ENCODE measurements around the gene ELANE.
A peak's percentile ranks its signal among the peaks of the same experiment; 100 is the strongest.
"Not testable (repeated sequence)": the region's sequence is repeated elsewhere in the genome, so short reads cannot be mapped to it uniquely, and the experiment has no call there.

Gene ELANE

DNA sequence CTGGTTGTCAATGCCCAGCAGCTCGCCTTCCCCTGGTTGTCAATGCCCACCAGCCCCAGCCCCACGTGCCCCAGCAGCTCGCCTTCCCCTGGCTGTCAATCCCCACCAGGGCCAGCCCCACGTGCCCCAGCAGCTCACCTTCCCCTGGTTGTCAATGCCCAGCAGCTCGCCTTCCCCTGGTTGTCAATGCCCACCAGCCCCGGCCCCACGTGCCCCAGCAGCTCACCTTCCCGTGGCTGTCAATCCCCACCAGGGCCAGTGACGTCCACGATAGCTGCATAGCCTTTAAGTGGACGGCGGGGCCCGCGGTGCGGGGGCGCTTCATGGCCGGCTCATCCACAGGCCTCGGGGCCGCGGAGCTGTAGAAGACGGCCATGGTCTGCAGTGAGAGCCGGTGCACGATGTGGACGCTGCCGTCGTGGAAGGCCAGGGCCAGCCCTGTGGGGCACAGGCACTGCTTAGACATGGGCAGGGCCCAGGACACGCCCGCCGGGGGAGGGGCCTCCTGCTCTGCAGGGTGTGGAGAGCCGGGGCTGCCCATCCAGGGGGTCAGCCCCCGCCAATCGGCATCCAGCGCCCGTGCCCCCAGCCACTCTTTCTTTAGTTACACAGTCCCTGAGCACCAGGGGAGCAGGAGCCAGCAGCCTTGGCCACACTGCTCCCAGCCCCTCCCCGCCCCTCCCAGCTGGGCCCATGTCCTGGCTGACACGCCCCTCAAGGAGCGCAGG lies 27.8 kb downstream of the ELANE start:
- no peak for DNase-seq (ENCODE audit: low read depth)

DNA sequence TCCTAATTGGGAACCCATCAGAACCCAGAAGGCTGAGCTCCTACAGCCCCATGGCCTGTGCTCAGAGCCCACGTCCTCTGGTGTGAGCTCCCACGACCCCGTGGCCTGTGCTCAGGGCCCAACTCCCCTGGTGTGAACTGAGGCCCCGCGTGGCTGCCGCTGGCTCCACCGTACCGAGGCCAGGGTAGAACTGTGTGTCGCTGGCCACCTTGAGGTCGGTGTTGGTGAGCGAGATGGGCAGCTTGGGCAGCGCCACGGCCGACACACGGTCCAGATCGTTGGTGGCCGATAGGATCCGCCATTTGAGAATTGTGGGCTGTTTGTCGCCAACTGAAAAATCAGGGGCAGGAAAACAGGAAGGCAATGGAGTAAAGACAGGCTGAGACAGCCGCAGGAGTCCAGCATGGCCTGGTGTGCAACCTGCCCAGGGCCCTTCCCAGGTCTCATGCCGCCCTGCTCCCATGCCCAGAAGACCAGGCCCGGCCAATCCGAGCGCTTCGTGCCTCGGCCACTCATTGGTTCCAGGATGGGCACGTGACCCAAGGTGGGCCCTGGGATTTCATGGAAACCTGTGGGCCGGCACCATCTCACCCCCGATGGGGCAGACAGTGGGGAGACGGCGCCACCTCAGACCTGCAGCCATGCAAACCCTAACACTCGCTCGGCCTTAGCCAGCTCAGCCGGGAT lies 29.4 kb downstream of the ELANE start:
- no peak for DNase-seq (ENCODE audit: low read depth)

DNA sequence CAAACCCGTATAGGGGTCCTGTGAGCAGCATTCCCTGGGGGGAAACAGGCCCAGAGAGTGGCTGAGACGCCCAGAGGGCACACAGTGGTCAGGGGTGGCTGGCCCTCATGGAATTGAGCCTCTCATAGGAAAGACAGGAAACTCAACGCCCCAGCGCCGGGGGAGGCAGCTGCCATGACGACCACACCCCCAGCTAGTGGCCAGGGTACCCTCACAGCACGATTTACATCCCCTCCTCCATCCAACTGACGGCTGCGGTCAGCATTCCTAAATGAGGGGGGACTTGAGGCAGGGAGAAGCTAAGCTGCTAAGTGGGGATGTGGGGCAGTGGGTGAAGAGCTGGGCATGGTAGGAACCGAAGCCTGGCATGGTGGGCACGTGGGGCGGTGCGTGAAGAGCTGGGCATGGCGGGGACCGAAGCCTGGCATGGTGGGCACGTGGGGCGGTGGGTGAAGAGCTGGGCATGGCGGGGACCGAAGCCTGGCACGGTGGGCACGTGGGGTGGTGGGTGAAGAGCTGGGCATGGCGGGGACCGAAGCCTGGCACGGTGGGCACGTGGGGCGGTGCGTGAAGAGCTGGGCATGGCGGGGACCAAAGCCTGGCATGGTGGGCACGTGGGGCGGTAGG lies 30.9 kb downstream of the ELANE start:
- no peak for DNase-seq (ENCODE audit: low read depth)

DNA sequence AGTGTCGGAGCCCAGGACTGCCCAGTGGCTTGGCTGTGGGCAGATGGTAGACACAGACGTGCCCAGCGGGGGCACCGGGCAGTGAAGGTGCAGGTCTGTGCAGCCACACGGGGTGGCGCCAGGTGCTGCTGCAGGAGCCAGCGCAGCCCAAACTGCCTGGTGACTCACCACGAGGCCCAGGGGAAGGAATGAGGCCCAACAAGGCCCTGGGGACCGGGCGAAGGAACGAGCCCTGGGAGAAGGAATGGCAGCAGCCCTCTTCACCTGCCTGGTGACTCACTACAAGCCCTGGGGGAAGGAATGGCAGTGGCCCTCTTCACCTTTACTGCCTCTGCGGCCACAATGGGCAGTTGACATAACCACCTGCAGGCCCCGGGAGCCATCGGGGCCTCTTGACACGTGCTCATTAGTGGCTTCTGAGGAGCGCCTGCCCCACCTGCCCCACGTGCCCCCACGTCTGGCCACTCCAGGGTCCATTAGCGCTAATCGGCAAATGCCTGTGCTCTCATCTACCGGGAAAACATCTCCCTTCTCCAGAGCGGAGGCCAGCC lies 31.6 kb downstream of the ELANE start:
- DNase-seq (ENCODE audit: low read depth): no peak

DNA sequence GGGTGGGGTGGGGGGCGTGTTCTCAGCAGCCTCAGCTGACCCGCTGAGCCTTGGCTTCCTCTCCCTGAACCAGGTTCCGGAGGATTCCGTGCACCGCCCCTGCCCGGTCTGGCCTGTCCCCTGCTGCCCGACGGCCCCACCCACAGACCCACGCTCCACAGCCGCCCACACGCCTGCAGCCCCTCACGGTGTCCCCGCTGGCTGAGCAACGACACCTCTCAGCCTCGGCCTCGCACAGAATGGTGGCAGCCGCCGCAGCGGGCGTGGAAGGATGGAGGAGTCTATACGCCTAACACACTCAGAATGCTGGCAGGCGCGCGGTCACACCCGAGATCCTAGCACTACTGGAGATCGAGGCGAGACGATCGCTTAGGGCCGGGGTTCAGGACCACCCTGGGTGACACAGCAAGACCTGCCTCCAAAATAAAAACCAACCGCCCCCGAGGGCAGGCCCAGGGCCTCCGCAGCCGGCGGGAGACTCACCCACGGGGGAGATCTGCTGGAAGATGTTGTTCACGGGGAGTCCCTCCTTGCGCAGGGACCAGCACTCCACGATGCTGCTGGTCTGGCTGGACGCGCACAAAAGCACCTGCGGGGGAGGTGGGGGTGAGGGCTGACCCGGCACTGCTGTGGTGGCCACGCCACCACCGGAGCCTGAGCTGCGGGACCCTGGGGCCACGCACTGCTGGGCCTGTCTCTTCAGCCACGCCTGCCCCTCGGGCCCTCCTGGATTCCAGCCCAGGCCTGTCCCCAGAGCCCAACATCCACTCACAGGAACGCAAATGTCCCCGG lies 32.5 kb downstream of the ELANE start:
- DNase-seq (ENCODE audit: low read depth): no peak

DNA sequence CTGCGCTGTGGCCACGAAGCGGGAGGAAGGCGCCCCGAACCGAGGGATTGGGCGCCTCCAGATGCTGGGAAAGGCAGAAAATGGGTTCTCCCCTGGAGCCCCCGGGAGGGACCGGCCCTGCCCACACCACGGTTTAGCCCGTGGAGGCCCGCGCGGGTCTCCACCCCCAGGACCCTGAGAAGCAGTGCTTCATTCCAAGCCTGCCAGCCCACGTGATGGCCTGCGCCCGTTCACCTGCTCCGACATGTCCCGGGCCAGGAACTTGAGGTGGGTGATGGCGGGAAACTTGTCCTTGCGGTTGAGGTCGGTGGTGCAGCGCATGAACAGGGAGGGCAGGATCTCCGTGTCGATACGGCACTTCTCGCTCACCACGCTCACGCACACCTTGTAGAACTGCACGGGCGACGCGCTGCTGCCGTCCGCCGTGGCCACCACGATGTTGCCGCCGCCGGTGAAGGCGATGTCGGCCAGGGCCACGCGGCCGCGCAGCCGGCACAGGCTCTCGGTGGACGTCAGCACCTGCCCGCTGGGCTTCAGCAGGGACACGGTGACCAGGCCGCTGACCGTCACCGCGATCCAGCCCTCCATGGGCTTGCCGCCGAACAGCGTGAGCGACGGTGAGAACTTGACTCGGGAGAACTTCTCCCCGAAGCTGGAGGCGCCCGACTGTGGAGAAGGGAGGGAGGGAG lies 33.6 kb downstream of the ELANE start:
- no peak for DNase-seq (ENCODE audit: low read depth)

DNA sequence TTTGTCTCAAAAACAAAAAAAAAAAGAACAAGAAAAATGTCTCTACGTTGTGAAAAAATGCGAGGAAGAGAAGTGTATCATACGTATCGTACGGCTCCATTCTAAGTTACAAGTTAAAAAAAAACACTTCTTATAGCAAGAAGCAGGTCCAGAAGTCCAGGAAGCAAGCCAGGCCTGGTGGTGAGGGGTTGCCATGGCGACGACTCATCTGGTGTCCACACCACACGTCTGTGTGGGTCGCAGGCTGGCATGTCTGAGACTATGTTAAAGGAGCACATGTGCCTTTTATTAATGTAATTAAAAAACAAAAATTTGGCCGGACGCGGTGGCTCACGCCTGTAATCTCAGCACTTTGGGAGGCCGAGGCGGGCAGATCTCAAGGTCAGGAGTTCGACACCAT lies 35.0 kb downstream of the ELANE start:
- no peak for DNase-seq (ENCODE audit: low read depth)

DNA sequence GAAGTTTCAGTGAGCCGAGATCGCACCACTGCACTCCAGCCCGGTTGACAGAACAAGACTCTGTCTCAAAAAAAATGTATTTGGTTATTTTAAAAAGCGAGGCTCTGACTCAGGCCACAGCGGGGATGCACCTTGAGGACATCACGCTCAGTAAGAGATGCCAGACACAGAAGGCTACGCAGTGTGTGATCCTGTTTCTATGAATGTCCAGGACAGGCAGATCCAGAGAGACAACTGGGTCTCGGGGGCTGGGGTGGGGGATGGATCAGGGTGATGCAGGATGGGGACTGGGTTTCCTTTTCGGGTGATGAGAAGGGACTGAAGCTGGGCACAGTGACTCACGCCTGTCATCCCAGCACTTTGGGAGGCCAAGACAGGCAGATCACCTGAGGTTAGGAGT lies 35.5 kb downstream of the ELANE start:
- no peak for DNase-seq (ENCODE audit: low read depth)

DNA sequence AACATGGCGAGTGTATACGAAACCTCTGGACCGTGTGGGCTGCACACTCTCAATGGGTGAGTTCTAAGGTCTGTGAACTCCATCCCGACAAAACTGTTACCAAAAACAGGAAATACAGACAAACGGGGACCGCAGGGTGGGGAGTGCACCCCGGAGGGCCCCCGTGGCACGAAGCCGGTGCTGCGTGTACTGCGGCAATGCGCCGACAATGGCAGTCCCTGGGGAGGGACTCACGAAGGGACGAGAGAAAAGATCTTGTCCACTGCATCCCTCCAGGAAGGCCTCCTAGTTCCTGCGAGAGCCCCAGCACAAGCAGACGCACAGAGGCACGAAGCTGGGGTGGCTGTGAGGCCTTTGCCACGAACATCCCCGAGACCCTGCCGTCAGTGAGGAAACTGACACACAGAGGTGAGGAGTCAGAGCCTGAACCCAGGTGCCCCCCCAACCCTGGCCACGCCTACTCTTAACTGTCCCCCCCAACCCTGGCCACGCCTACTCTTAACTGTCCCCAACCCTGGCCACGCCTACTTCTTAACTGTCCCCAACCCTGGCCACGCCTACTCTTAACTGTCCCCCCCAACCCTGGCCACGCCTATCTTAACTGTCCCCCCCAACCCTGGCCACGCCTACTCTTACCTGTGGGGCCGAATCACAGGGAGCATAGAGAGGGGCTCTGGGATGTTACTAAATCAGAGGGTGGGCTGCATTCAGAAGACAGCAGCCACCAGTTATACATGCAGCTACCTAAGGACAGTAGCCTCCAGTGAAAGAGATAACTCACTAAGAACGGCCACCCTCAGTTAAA lies 36.7 kb downstream of the ELANE start:
- DNase-seq (ENCODE audit: low read depth): no peak

DNA sequence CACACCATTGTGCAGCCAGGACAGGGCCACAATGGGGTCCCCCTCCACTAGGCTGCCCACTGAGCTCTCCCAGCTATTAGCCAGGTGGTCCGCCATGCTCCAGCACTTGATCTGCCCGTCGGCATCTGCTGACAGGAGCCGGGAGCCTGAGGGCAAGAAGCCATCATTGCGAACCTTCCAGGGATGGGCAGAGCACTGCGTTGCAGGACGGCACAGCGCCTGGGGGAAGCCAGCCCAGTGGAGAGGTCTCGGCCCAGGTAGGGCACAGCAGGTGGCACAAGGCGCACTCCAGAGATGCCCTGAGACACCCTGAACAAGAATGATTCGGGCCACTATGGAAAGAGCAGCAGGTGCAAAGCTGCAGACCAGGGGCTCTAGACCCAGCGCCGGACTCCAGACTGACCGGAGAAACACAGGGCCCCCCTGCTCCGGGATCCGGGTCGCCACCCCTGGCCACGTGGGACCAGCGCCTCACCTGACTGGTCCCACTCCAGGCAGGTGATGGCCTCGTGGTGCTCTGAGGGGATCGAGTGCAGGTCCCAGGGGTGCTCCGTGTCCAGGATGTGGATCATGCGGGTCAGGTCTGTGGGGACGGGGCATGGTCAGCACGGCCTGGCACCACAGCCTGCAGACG lies 37.7 kb downstream of the ELANE start:
- no peak for DNase-seq (ENCODE audit: low read depth)

DNA sequence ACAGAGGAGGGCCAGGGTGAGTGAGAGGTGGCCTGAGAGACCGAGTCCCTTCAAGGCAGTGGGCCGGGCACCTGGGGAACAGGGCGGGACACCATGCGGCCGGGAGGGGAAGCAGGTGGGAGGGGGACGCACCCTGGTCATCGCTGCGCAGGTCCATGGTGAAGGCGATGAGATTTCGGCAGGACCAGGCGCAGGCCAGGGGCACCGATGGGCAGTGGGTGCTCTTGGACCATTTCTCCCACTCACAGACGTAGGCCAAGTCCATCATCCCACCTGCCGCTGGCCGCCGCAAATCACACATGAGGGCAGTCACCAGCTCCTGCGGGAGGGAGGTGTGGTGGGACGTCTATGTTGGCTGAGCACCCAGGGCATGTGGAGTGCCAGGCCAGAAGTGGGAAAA lies 38.7 kb downstream of the ELANE start:
- DNase-seq (ENCODE audit: low read depth): no peak

DNA sequence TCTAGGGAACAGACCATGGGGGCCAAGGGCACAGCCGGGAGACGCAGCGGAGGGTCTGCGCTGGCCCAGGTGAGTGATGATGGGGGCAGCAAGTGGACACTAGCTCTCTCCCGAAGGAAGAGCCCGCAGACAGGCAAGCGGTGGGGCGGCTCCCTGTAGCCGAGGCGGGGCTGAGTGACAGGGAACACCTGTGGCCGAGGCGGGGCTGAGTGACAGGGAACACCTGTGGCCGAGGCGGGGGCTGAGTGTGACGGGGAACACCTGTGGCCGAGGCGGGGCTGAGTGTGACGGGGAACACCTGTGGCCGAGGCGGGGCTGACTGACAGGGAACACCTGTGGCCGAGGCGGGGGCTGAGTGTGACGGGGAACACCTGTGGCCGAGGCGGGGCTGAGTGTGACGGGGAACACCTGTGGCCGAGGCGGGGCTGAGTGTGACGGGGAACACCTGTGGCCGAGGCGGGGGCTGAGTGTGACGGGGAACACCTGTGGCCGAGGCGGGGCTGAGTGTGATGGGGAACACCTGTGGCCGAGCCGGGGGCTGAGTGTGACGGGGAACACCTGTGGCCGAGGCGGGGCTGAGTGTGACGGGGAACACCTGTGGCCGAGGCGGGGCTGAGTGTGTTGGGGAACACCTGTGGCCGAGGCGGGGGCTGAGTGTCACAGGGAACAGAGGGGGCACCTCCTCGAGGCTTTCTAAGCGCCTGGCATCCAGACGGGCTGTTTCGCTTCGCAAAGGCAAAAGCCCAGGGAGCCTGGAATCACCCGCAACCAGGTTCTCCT lies 39.5 kb downstream of the ELANE start:
- not testable (repeated sequence) for DNase-seq (ENCODE audit: low read depth)

DNA sequence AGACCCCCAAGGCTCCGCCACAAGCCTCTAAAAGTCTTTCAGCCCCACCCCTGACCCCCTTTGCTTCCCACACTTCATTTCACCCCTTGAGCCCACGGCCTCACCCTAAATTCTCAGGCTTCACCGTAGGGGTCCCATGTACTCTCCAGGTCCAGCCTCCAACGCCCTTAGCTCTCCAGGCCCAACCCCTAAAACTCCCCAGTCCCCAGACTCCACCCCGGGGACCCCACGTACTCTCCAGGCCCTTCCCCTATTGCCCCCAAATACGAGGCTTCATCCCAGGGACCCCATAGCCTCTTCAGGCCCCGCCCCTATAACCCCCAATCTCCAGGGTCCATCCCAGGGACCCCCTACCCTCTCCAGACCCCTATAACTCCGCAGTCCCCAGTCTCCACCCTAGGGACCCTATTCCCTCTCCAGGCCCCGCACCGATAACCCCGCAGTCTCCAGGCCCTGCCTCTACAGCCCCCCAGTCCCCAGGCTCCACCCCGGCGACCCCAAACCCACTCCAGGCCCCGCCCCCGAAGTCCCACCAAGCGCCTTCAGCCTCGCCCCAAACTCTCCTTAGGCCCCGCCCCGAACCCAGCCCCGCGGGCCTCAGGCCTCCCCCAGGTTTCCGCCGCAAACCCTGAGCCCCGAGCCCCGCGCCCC lies 40.3 kb downstream of the ELANE start:
- DNase-seq (ENCODE audit: low read depth): no peak

DNA sequence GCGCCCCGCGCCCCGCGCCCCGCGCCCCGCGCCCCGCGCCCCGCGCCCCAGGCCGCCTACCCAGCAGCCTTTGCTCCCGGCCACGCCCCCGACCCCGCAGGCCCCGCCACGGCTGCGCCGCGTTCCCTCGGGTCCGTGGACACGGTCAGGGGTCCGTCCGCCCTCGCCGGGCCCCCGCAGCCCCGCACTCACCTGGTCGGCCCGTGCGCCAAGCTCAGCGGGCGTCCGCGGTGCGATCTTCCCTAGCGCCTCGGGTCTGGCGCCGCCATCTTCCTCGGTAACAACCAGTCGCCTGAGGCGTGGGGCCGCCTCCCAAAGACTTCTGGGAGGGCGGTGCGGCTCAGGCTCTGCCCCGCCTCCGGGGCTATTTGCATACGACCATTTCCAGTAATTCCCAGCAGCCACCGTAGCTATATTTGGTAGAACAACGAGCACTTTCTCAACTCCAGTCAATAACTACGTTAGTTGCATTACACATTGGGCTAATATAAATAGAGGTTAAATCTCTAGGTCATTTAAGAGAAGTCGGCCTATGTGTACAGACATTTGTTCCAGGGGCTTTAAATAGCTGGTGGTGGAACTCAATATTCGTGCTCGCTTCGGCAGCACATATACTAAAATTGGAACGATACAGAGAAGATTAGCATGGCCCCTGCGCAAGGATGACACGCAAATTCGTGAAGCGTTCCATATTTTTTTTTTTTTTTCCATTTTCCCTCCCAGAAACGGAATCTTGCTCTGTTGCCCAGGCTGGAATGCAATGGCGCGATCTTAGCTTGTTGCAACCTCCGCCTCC lies 41.0 kb downstream of the ELANE start, which contains the start of the genes MED16 and RNU6-9:
Gene MED16, minus strand, starts transcription at position 294 of the 796 bp plus-strand sequence. CDS start 2,056 bp downstream, outside the sequence.
Gene RNU6-9, plus strand, starts transcription at position 591 of the 796 bp plus-strand sequence.
- peak; percentile 87 for DNase-seq (ENCODE audit: low read depth)

DNA sequence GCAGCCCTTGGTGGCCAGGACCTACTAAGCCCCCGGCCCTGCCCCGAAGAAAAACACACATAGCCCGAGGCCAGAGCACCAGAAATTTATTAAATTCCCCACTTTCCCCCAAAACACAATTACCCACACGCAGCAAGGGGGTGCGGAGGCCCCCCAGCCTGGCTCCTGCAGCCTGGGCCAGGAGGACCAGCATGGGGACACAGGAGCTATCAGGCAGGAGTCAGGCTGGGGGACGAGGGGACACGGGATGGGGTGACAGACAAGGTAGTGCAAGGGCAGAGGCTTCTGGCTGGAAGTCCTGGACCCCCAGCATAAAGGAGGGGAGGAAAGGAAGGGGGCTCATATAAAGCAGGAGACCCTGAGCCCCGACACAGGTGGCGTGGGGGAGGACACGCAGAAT lies 44.3 kb downstream of the ELANE start:
- DNase-seq (ENCODE audit: low read depth): no peak

DNA sequence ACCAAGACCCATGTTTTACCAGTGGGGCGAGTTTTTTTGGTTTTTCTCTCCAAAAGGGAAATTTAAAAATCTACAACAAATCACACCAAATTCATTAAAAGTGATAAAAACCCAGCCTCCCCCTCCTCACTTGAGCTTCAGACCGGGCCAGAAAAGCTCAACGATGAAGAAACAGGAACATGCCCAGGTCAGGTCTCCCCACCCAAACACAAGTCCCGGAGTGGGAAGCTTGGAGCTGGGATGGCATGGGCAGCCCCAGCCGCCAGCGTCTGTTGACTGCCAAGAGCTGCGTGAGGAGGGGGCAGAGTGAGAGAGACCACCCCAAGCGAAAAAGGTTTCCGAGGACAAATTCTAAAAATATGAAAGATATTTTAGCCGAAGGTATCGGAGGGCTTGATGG lies 44.9 kb downstream of the ELANE start:
- DNase-seq (ENCODE audit: low read depth): no peak

DNA sequence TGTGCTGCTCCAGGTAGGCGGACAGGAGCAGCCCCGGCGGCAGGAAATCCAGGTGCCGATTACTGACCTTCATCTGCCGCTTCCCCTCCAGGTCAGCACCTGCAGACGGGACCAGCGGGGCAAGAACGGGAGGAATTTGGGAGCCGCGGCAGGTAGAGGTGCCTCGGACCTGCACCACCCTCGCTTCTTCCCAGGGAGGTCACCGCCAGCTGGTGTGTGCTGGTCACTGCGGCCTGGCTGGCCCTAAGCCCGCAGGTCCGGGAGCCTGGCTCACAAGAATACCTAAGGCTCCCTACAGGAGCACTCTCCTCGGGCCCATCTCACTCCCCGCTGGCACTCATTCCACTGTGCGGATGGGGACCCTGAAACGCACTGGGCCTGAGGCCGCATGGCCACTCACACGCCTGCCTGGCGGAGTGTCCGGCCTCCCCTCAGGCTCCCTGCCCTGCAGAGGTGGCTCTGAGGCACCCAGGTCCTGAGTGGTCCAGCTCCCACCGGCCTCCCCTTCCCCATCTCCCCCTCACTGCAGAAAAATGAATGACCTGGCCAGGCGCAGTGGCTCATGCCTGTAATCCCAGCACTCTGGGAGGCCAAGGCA lies 45.4 kb downstream of the ELANE start:
- DNase-seq (ENCODE audit: low read depth): no peak

DNA sequence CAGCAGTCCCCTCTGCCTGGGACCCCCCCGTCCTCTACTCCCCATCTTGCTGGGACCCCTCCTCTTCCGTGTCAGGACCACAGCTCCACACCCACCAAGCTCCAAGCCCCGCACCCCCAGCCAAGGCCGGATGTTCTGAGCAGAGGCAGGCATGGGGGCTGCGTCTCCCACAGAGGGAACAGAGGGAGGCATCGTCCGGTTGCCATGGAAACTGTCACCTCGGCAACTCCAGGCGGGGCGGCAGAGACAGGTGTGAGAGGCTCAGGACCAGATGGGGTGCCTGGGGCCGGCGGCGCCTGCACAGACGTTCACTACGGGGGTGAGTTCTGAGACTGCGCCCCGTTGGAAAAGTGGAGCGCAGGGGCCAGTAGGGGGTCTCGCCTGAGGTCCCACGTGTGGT lies 46.6 kb downstream of the ELANE start:
- DNase-seq (ENCODE audit: low read depth): no peak
